Chondrocyte (in vitro differentiated cells): Measurements from ENCODE around the gene POMC. TPM values are rescaled to one million over a fixed set of nuclear protein-coding genes. Genes with fewer than 3 reads are reported as not detected.
"Not testable (repeated sequence)": the region's sequence is repeated elsewhere in the genome, so short reads cannot be mapped to it uniquely, and the experiment has no call there.

Experiments used
- DNase-seq: peaks from one replicate; pipeline ENCODE4 v3.0.0; 2021; ENCODE audit warnings: mixed read lengths, low spot score
- H3K27ac Mint-ChIP-seq: one replicate; pipeline ENCODE4 v1.8.0; 2021; ENCODE audit warnings: mild to moderate bottlenecking, moderate library complexity, mixed read lengths; ENCODE audit not compliant: unreplicated experiment
- H3K27me3 Mint-ChIP-seq: 2 replicates; pipeline ENCODE4 v1.8.0; 2021; ENCODE audit warnings: low read depth, mixed read lengths
- H3K36me3 Mint-ChIP-seq: 2 replicates; pipeline ENCODE4 v1.8.0; 2021; ENCODE audit warnings: low read depth, mixed read lengths
- H3K4me1 Mint-ChIP-seq: 2 replicates; pipeline ENCODE4 v1.8.0; 2021; ENCODE audit warnings: low read depth, mild to moderate bottlenecking, mixed read lengths
- H3K4me3 Mint-ChIP-seq: one replicate; pipeline ENCODE4 v1.8.0; 2021; ENCODE audit warnings: mild to moderate bottlenecking, moderate library complexity, mixed read lengths; ENCODE audit not compliant: unreplicated experiment
- H3K9me3 Mint-ChIP-seq: 2 replicates; pipeline ENCODE4 v1.8.0; 2021; ENCODE audit warnings: low read depth, mixed read lengths
- CTCF ChIP-seq: fragments of 200-600 bp; sonication (generic); IDR thresholded peaks from 2 replicates; pipeline ENCODE4 v1.5.0; 2021; ENCODE audit warnings: antibody characterized with exemption, mild to moderate bottlenecking, moderate library complexity
- total RNA-seq: library from RNA; stranded (reverse); gene quantifications from 3 replicates; pipeline ENCODE4 v1.2.1, GENCODE V29; 2021

Gene POMC
- total RNA-seq, 1 donor from 2014 or later, result not detected

GRCh38 chr2:25132299-25132635 lies 36.1 kb downstream of the POMC start:
- no peak for DNase-seq
- no peak overlapping the region for H3K27ac Mint-ChIP-seq
- H3K4me1 Mint-ChIP-seq, result peaks cover 3% of the 10 kb centered on the region
- no peak for TF ChIP-seq CTCF
- H3K36me3 Mint-ChIP-seq, result peaks cover 4% of the 10 kb centered on the region
- H3K27me3 Mint-ChIP-seq, result no peaks in the 10 kb centered on the region
- no peaks in the 10 kb centered on the region for H3K9me3 Mint-ChIP-seq
- no peak overlapping the region for H3K4me3 Mint-ChIP-seq

GRCh38 chr2:25131567-25132298 lies 36.6 kb downstream of the POMC start:
- no peak for TF ChIP-seq CTCF
- H3K4me1 Mint-ChIP-seq, result peaks cover 3% of the 10 kb centered on the region
- no peaks in the 10 kb centered on the region for H3K9me3 Mint-ChIP-seq
- no peak for DNase-seq
- no peak overlapping the region for H3K27ac Mint-ChIP-seq
- peaks cover 4% of the 10 kb centered on the region for H3K36me3 Mint-ChIP-seq
- H3K4me3 Mint-ChIP-seq, result no peak overlapping the region
- no peaks in the 10 kb centered on the region for H3K27me3 Mint-ChIP-seq

- H3K27me3 Mint-ChIP-seq, result no peaks in the 10 kb centered on the region
- H3K4me3 Mint-ChIP-seq, result no peak overlapping the region
- H3K9me3 Mint-ChIP-seq, result no peaks in the 10 kb centered on the region
- no peak for DNase-seq
- H3K27ac Mint-ChIP-seq, result no peak overlapping the region
- peaks cover 3% of the 10 kb centered on the region for H3K4me1 Mint-ChIP-seq
- H3K36me3 Mint-ChIP-seq, result peaks cover 4% of the 10 kb centered on the region
- no peak for TF ChIP-seq CTCF
These were observed 37.2 kb downstream of the POMC start for GRCh38 chr2:25131253-25131566.

GRCh38 chr2:25129901-25130520 lies 38.4 kb downstream of the POMC start:
- Mint-ChIP-seq H3K36me3 (peaks cover 1% of the 10 kb centered on the region), H3K27me3 (no peaks in the 10 kb centered on the region), H3K4me1 (peaks cover 3% of the 10 kb centered on the region), H3K9me3 (no peaks in the 10 kb centered on the region), H3K4me3 (no peak overlapping the region), H3K27ac (no peak overlapping the region)
- no peak for DNase-seq
- TF ChIP-seq CTCF, result no peak

GRCh38 chr2:25127646-25128045 lies 40.7 kb downstream of the POMC start:
- no peak for DNase-seq
- no peak for TF ChIP-seq CTCF
- Mint-ChIP-seq H3K27ac (no peak overlapping the region), H3K36me3 (no peaks in the 10 kb centered on the region), H3K4me3 (no peak overlapping the region), H3K4me1 (peaks cover 3% of the 10 kb centered on the region), H3K27me3 (no peaks in the 10 kb centered on the region), H3K9me3 (no peaks in the 10 kb centered on the region)

- H3K27me3 Mint-ChIP-seq, H3K9me3 Mint-ChIP-seq, H3K4me1 Mint-ChIP-seq, H3K36me3 Mint-ChIP-seq, DNase-seq, H3K27ac Mint-ChIP-seq, H3K4me3 Mint-ChIP-seq: not testable (repeated sequence)
These were observed 41.3 kb downstream of the POMC start for GRCh38 chr2:25127071-25127470.
